Panc1 (cell line): ENCODE measurements around the gene HOXB3. TPM values are rescaled to one million over a fixed set of nuclear protein-coding genes. Genes with fewer than 3 reads are reported as not detected.

Experiments
- ATAC-seq: fragments of 200-7000 bp; cut with Tn5 transposase; 2 replicates; pipeline ENCODE4 v1.9.1; 2020; ENCODE audit warnings: mild to moderate bottlenecking, moderate library complexity
- BruUV-seq: library from RNA; stranded (reverse); fragments of 400-500 nt; replicated peaks from 2 replicates; lab custom pipeline; 2021; lab: Mats Ljungman, UMichigan
- CTCF ChIA-PET: fragments of 300-600 bp; sonication (Branson Sonifier 250); formaldehyde crosslinking; loops from one replicate; lab custom pipeline; 2022; ENCODE audit warnings: antibody characterized with exemption; lab: Charles Lee
- POLR2A ChIA-PET: fragments of 300-600 bp; sonication (Branson Sonifier 250); formaldehyde crosslinking; loops from one replicate; lab custom pipeline; 2022; ENCODE audit warnings: antibody characterized with exemption; lab: Charles Lee
- DNase-seq: peaks from one replicate; pipeline ENCODE4 v3.0.0-alpha.2; 2010; ENCODE audit warnings: low read depth, low spot score
- H3K27ac ChIP-seq: 2 replicates; pipeline ENCODE4 v1.5.1; 2011; ENCODE audit warnings: mild to moderate bottlenecking, low read length, inconsistent platforms
- H3K27me3 ChIP-seq: fragments of 200-500 bp; sonication (Bioruptor generic); 2 replicates; pipeline ENCODE4 v1.6.0; 2014; ENCODE audit warnings: low read length, inconsistent platforms; ENCODE audit not compliant: control insufficient read depth, insufficient read depth
- H3K36me3 ChIP-seq: fragments of 200-500 bp; sonication (Bioruptor generic); 2 replicates; pipeline ENCODE4 v1.5.1; 2014; ENCODE audit warnings: inconsistent platforms, mild to moderate bottlenecking, low read length, moderate library complexity; ENCODE audit not compliant: control insufficient read depth, insufficient read depth
- H3K4me1 ChIP-seq: 2 replicates; pipeline ENCODE4 v1.5.1; 2011; ENCODE audit warnings: inconsistent platforms, mild to moderate bottlenecking, low read length, moderate library complexity; ENCODE audit not compliant: control insufficient read depth, insufficient read depth
- H3K4me3 ChIP-seq, 2 experiments: 2 replicates each; pipeline ENCODE4 v1.5.1; 2011 to 2012; ENCODE audit warnings: low read depth in 2 of 2, low read length in 2 of 2, mild to moderate bottlenecking in 2 of 2, inconsistent platforms in 1 of 2, moderate library complexity in 1 of 2
- H3K9me3 ChIP-seq: fragments of 200-500 bp; sonication (Bioruptor generic); 2 replicates; pipeline ENCODE4 v1.5.1; 2014; ENCODE audit warnings: low read depth, mild to moderate bottlenecking, inconsistent platforms, low read length, moderate library complexity; ENCODE audit not compliant: control insufficient read depth, insufficient read depth
- POLR2AphosphoS5 ChIP-seq: IDR thresholded peaks from 2 replicates; pipeline ENCODE4 v1.6.1; 2012; ENCODE audit warnings: mild to moderate bottlenecking, low read depth, low read length, moderate library complexity
- SIN3A ChIP-seq: IDR thresholded peaks from 2 replicates; pipeline ENCODE4 v1.6.1; 2012; ENCODE audit warnings: low read depth, mild to moderate bottlenecking, low read length, moderate library complexity, borderline replicate concordance; ENCODE audit not compliant: insufficient read depth
- TCF7L2 ChIP-seq: IDR thresholded peaks from 2 replicates; pipeline ENCODE4 v1.6.1; 2011; ENCODE audit warnings: mild to moderate bottlenecking, low read depth, low read length, inconsistent platforms
- in situ Hi-C: cut with HindIII; loops from 2 replicates; pipeline ENCODE4 v1.10.0; 2016; ENCODE audit warnings: low sequenced_read_pairs, low pct_unique_long_range_greater_than_20kb
- intact Hi-C: fragments of 100-400 bp; cut with micrococcal nuclease; formaldehyde crosslinking; loops from one replicate; pipeline ENCODE4 v1.10.0; 2022; ENCODE audit not compliant: unreplicated experiment
- total RNA-seq: library from RNA; stranded (reverse); gene quantifications from one replicate; pipeline ENCODE4 v1.2.1, GENCODE V29; 2021; ENCODE audit not compliant: unreplicated experiment
- TF ChIP-seq, protein P1 (sequence below): fragments of 450-650 bp; IDR thresholded peaks from 2 replicates; pipeline ENCODE4 v1.5.1; 2017; ENCODE audit warnings: mild to moderate bottlenecking
- TF ChIP-seq, protein P2 (sequence below), 2 experiments: IDR thresholded peaks; 2 replicates each; pipeline ENCODE4 v1.6.1; 2011 to 2012; ENCODE audit warnings: low read depth in 2 of 2, control low read depth in 1 of 2, low read length in 1 of 2, mild to moderate bottlenecking in 1 of 2, moderate library complexity in 1 of 2; ENCODE audit not compliant: insufficient read depth in 1 of 2

HOXB3 gene
- total RNA-seq, 1 experiment from 2014 or later = 127 TPM

GRCh38 chr17:48619826-48620449, 29.9 kb upstream of the HOXB3 start:
- TF ChIP-seq, protein P1, sequence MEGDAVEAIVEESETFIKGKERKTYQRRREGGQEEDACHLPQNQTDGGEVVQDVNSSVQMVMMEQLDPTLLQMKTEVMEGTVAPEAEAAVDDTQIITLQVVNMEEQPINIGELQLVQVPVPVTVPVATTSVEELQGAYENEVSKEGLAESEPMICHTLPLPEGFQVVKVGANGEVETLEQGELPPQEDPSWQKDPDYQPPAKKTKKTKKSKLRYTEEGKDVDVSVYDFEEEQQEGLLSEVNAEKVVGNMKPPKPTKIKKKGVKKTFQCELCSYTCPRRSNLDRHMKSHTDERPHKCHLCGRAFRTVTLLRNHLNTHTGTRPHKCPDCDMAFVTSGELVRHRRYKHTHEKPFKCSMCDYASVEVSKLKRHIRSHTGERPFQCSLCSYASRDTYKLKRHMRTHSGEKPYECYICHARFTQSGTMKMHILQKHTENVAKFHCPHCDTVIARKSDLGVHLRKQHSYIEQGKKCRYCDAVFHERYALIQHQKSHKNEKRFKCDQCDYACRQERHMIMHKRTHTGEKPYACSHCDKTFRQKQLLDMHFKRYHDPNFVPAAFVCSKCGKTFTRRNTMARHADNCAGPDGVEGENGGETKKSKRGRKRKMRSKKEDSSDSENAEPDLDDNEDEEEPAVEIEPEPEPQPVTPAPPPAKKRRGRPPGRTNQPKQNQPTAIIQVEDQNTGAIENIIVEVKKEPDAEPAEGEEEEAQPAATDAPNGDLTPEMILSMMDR = no peak
- TF ChIP-seq TCF7L2 = peak; percentile 82; the same call in 1 of the 2 replicates
- DNase-seq = no peak
- no peaks in the 10 kb centered on the region for H3K36me3 ChIP-seq
- ChIA-PET CTCF (interaction anchor here (0.6 kb wide), 1 partner anchor 264 kb away, joined by 3 read pairs; no protein-coding TSS in a partner anchor), POLR2A (interaction anchor here (0.7 kb wide), 1 partner anchor 393 kb away, joined by 4 read pairs; no protein-coding TSS in a partner anchor)
- no TSS peak for BruUV-seq
- in situ Hi-C loops = loop anchor here (5.0 kb wide), 1 partner anchor 63 kb away; no protein-coding TSS in a partner anchor
- peak overlapping the region; percentile 99 for H3K27ac ChIP-seq
- H3K9me3 ChIP-seq = no peaks in the 10 kb centered on the region
- no peaks in the 10 kb centered on the region for H3K27me3 ChIP-seq
- H3K4me1 ChIP-seq = peaks cover 73% of the 10 kb centered on the region
- peak overlapping the region; percentile 68 to 71 for H3K4me3 ChIP-seq
- intact Hi-C loops = loop anchor here (2.0 to 10.0 kb wide), 3 partner anchors 65 to 595 kb away; no protein-coding TSS in a partner anchor
- ATAC-seq = peak; percentile 8; the same call in 1 of the 2 replicates

GRCh38 chr17:48618256-48618896, 28.3 kb upstream of the HOXB3 start:
- Histone ChIP-seq H3K36me3 (no peaks in the 10 kb centered on the region), H3K9me3 (no peaks in the 10 kb centered on the region), H3K4me3 (peak overlapping the region; percentile 68 to 71), H3K27me3 (no peaks in the 10 kb centered on the region), H3K4me1 (peaks cover 63% of the 10 kb centered on the region), H3K27ac (peak overlapping the region; percentile 99)
- TF ChIP-seq, protein P1 = peak; percentile 100
- peak; percentile 3; the same call in 1 of the 2 replicates for TF ChIP-seq SIN3A
- TF ChIP-seq, protein P2, sequence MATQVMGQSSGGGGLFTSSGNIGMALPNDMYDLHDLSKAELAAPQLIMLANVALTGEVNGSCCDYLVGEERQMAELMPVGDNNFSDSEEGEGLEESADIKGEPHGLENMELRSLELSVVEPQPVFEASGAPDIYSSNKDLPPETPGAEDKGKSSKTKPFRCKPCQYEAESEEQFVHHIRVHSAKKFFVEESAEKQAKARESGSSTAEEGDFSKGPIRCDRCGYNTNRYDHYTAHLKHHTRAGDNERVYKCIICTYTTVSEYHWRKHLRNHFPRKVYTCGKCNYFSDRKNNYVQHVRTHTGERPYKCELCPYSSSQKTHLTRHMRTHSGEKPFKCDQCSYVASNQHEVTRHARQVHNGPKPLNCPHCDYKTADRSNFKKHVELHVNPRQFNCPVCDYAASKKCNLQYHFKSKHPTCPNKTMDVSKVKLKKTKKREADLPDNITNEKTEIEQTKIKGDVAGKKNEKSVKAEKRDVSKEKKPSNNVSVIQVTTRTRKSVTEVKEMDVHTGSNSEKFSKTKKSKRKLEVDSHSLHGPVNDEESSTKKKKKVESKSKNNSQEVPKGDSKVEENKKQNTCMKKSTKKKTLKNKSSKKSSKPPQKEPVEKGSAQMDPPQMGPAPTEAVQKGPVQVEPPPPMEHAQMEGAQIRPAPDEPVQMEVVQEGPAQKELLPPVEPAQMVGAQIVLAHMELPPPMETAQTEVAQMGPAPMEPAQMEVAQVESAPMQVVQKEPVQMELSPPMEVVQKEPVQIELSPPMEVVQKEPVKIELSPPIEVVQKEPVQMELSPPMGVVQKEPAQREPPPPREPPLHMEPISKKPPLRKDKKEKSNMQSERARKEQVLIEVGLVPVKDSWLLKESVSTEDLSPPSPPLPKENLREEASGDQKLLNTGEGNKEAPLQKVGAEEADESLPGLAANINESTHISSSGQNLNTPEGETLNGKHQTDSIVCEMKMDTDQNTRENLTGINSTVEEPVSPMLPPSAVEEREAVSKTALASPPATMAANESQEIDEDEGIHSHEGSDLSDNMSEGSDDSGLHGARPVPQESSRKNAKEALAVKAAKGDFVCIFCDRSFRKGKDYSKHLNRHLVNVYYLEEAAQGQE (IDR thresholded peaks at IDR 0.05; ENCODE audit: insufficient read depth in 1 of 2, low read depth in 2 of 2, low read length in 1 of 2) = peak in 1 of 2 experiments; percentile 70; a peak in 1 of 4 replicates
- peak; percentile 53; the same call in 1 of the 2 replicates for TF ChIP-seq POLR2AphosphoS5
- no peak for TF ChIP-seq TCF7L2
- POLR2A ChIA-PET = interaction anchor here (0.8 kb wide), 1 partner anchor 60 kb away, joined by 4 read pairs; no protein-coding TSS in a partner anchor
- DNase-seq (no peak), ATAC-seq (peak; percentile 60)
- in situ Hi-C loops = loop anchor here (5.0 kb wide), 1 partner anchor 61 kb away; no protein-coding TSS in a partner anchor
- CTCF ChIA-PET = interaction anchor here (0.6 to 1.8 kb wide), 10 partner anchors 14 to 593 kb away, joined by 3 to 10 read pairs (median 5); partner anchors contain the start of gene HOXB6
- BruUV-seq = no TSS peak
- intact Hi-C loops = loop anchor here (2.0 to 10.0 kb wide), 3 partner anchors 64 to 594 kb away; no protein-coding TSS in a partner anchor
